HS-27A (cell line): Measurements from ENCODE around the gene TMEM11.

Experiments used
- DNase-seq: peaks from one replicate; pipeline ENCODE4 v3.0.0-alpha.2; 2012; ENCODE audit warnings: low read depth, missing footprints

The TMEM11 gene

GRCh38 chr17:21177854-21178600 lies 35.9 kb downstream of the TMEM11 start:
- DNase-seq = no peak

- DNase-seq = no peak
Observed at GRCh38 chr17:21177401-21177800, 36.6 kb downstream of the TMEM11 start.

GRCh38 chr17:21176773-21177395 lies 37.1 kb downstream of the TMEM11 start:
- DNase-seq = no peak

- DNase-seq = no peak
Observed at GRCh38 chr17:21174713-21175112, 39.2 kb downstream of the TMEM11 start.

- DNase-seq = no peak
Observed at GRCh38 chr17:21174186-21174585, 39.8 kb downstream of the TMEM11 start.

GRCh38 chr17:21173543-21173942 lies 40.4 kb downstream of the TMEM11 start:
- DNase-seq = no peak

GRCh38 chr17:21172846-21173245 lies 41.1 kb downstream of the TMEM11 start:
- no peak for DNase-seq

GRCh38 chr17:21171970-21172510 lies 41.9 kb downstream of the TMEM11 start:
- DNase-seq = no peak

GRCh38 chr17:21171309-21171922 lies 42.5 kb downstream of the TMEM11 start:
- no peak for DNase-seq

- no peak for DNase-seq
Observed at GRCh38 chr17:21170809-21171208, 43.2 kb downstream of the TMEM11 start.

- no peak for DNase-seq
Observed at GRCh38 chr17:21169496-21169895, 44.5 kb downstream of the TMEM11 start.

- no peak for DNase-seq
Observed at GRCh38 chr17:21168555-21168865, 45.5 kb downstream of the TMEM11 start.

- DNase-seq = no peak
Observed at GRCh38 chr17:21167303-21167702, 46.7 kb downstream of the TMEM11 start.

- DNase-seq = no peak
Observed at GRCh38 chr17:21166595-21167210, 47.3 kb downstream of the TMEM11 start.

GRCh38 chr17:21165922-21166594 lies 47.9 kb downstream of the TMEM11 start:
- DNase-seq = no peak

GRCh38 chr17:21164620-21165019 lies 49.3 kb downstream of the TMEM11 start:
- no peak for DNase-seq

- DNase-seq = no peak
Observed at GRCh38 chr17:21164216-21164615, 49.7 kb downstream of the TMEM11 start.

- DNase-seq = no peak
Observed at GRCh38 chr17:21163101-21163500, 50.9 kb downstream of the TMEM11 start.

GRCh38 chr17:21162394-21162775 lies 51.6 kb downstream of the TMEM11 start:
- no peak for DNase-seq

- DNase-seq = no peak
Observed at GRCh38 chr17:21161498-21162393, 52.2 kb downstream of the TMEM11 start.

GRCh38 chr17:21160401-21160800 lies 53.6 kb downstream of the TMEM11 start:
- DNase-seq = no peak
